ENCODE data around the gene LSAMP.
A peak's percentile ranks its signal among the peaks of the same experiment; 100 is the strongest.

Gene LSAMP

DNA sequence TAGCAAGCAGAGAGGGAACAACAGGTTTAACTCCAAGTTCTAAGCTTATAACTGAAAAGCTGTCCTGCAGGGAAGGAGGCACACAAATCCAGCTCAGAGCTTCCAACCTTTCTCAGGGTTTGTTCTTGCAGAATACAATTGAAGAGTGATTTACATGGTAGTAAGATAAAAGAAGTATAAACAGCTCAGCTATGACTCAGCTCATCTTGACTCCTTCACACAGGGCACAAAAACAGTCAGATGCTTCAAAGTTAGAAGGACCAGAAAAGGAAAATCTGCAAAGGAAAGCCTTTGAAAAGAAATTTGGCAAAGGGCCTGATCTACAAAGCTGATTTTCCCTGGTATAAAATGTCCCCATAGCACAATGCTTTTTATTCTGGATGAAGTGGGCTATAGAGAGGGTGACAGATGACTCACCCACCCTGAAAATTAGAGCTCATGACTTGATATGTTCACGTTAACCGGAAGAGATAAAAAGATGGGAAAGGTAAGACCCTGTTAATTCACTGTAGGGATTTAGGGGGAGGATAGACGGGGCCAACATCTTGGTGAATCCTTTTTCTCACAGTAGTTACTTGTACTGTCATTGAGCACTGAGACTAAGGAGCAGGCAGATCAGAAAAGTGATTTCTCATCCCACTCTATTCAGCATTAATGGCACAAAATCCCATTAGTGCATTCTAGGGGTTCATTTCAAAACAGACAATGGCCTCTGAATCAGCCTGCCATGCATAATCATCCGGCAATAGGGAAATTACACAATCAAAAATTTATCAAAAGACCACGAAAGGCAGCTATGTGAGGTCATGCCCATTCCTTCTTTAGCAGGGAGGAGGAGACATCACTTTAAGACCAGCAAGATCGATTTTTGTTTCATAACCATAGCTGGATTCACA, 678.5 kb downstream of the LSAMP start:
- Histone ChIP-seq H3K79me1 (ENCODE audit: low read length) (no peaks in the 10 kb centered on the region), H4K91ac (ENCODE audit: low read depth, low read length) (no peak overlapping the region), H3K4ac (ENCODE audit: low read depth, low read length) (no peak overlapping the region), H2AK5ac (ENCODE audit: low read length) (no peak overlapping the region), H2AFZ (ENCODE audit: insufficient read depth, low read length, poor library complexity) (no peak overlapping the region), H3K23ac (ENCODE audit: low read length) (no peak overlapping the region), H3K9me3 (ENCODE audit: insufficient read depth, low read depth, low read length) (no peaks in the 10 kb centered on the region), H3K4me2 (ENCODE audit: low read length) (no peak overlapping the region), H3K4me3 (ENCODE audit: low read depth, low read length) (no peak overlapping the region), H4K8ac (ENCODE audit: low read depth, low read length) (no peak overlapping the region), H2BK120ac (ENCODE audit: insufficient read depth, low read length, poor library complexity) (no peak overlapping the region), H4K12ac (ENCODE audit: low read depth, low read length) (no peak overlapping the region), H3K18ac (ENCODE audit: low read length) (no peak overlapping the region), H3K27ac (ENCODE audit: low read depth, low read length) (no peak overlapping the region), H3K27me3 (ENCODE audit: insufficient read depth, low read length) (no peaks in the 10 kb centered on the region), H3K79me2 (ENCODE audit: control insufficient read depth, insufficient read depth, low read length, poor library complexity) (no peaks in the 10 kb centered on the region), H2BK5ac (ENCODE audit: low read depth, low read length, poor library complexity) (no peak overlapping the region), H3K4me1 (ENCODE audit: control insufficient read depth in 1 of 2, insufficient read depth in 2 of 2, low read length in 2 of 2) (peaks cover 0 to 3% of the 10 kb centered on the region in 2 experiments), H2BK12ac (ENCODE audit: low read length) (no peak overlapping the region), H3K9ac (ENCODE audit: low read length) (no peak overlapping the region), H3K36me3 (ENCODE audit: control insufficient read depth in 1 of 2, insufficient read depth in 2 of 2, low read length in 2 of 2) (no peaks in the 10 kb centered on the region), H3K14ac (ENCODE audit: low read length) (no peak overlapping the region)
- WGBS (ENCODE audit: extremely low coverage, insufficient coverage, insufficient read length), result no CpG with 5 or more reads among the region's 6 CpGs
- DNase-seq, result no peak

GRCh38 chr3:115761927-115762305, 683.4 kb downstream of the LSAMP start:
- Histone ChIP-seq H3K4me3 (ENCODE audit: low read depth, low read length) (no peak overlapping the region), H2AFZ (ENCODE audit: insufficient read depth, low read length, poor library complexity) (no peak overlapping the region), H3K27ac (ENCODE audit: low read depth, low read length) (no peak overlapping the region), H3K9me3 (ENCODE audit: insufficient read depth, low read depth, low read length) (no peaks in the 10 kb centered on the region), H4K12ac (ENCODE audit: low read depth, low read length) (no peak overlapping the region), H2BK12ac (ENCODE audit: low read length) (no peak overlapping the region), H3K23ac (ENCODE audit: low read length) (no peak overlapping the region), H3K4me1 (ENCODE audit: control insufficient read depth in 1 of 2, insufficient read depth in 2 of 2, low read length in 2 of 2) (peaks cover 0 to 3% of the 10 kb centered on the region in 2 experiments), H3K79me2 (ENCODE audit: control insufficient read depth, insufficient read depth, low read length, poor library complexity) (no peaks in the 10 kb centered on the region), H3K27me3 (ENCODE audit: insufficient read depth, low read length) (no peaks in the 10 kb centered on the region), H2BK5ac (ENCODE audit: low read depth, low read length, poor library complexity) (no peak overlapping the region), H4K8ac (ENCODE audit: low read depth, low read length) (no peak overlapping the region), H3K79me1 (ENCODE audit: low read length) (no peaks in the 10 kb centered on the region), H2AK5ac (ENCODE audit: low read length) (no peak overlapping the region), H2BK120ac (ENCODE audit: insufficient read depth, low read length, poor library complexity) (no peak overlapping the region), H3K36me3 (ENCODE audit: control insufficient read depth in 1 of 2, insufficient read depth in 2 of 2, low read length in 2 of 2) (no peaks in the 10 kb centered on the region), H4K91ac (ENCODE audit: low read depth, low read length) (no peak overlapping the region), H3K4me2 (ENCODE audit: low read length) (no peak overlapping the region), H3K14ac (ENCODE audit: low read length) (no peak overlapping the region), H3K18ac (ENCODE audit: low read length) (no peak overlapping the region), H3K4ac (ENCODE audit: low read depth, low read length) (no peak overlapping the region), H3K9ac (ENCODE audit: low read length) (no peak overlapping the region)
- no peak for DNase-seq

DNA sequence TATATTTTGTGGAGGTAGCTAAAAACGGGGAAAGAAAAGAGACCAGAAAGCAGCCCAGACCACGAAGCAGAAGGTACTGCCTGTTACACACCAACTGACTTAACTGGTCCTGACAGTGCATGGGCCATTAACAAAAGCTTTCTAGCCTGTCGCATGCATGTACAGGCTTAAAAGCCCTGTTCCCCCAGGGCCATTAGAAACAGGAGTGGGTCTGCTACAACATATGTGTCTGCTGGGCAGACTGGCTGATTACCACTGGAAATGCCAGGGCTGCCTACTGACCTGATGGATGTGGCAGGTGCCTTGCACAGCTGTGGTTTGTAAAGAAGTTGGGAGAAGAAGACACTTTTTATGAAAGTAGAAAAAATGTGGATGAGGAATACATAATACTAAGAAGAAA, 684.6 kb downstream of the LSAMP start:
- Histone ChIP-seq H3K4me1 (ENCODE audit: control insufficient read depth in 1 of 2, insufficient read depth in 2 of 2, low read length in 2 of 2) (peaks cover 0 to 3% of the 10 kb centered on the region in 2 experiments), H3K9me3 (ENCODE audit: insufficient read depth, low read depth, low read length) (no peaks in the 10 kb centered on the region), H3K27ac (ENCODE audit: low read depth, low read length) (no peak overlapping the region), H3K4me2 (ENCODE audit: low read length) (no peak overlapping the region), H3K23ac (ENCODE audit: low read length) (no peak overlapping the region), H3K79me1 (ENCODE audit: low read length) (no peaks in the 10 kb centered on the region), H3K14ac (ENCODE audit: low read length) (no peak overlapping the region), H4K91ac (ENCODE audit: low read depth, low read length) (no peak overlapping the region), H4K8ac (ENCODE audit: low read depth, low read length) (no peak overlapping the region), H3K9ac (ENCODE audit: low read length) (no peak overlapping the region), H3K36me3 (ENCODE audit: control insufficient read depth in 1 of 2, insufficient read depth in 2 of 2, low read length in 2 of 2) (no peaks in the 10 kb centered on the region), H3K4me3 (ENCODE audit: low read depth, low read length) (no peak overlapping the region), H2BK12ac (ENCODE audit: low read length) (no peak overlapping the region), H2BK5ac (ENCODE audit: low read depth, low read length, poor library complexity) (no peak overlapping the region), H3K4ac (ENCODE audit: low read depth, low read length) (no peak overlapping the region), H3K18ac (ENCODE audit: low read length) (no peak overlapping the region), H2AFZ (ENCODE audit: insufficient read depth, low read length, poor library complexity) (no peak overlapping the region), H2BK120ac (ENCODE audit: insufficient read depth, low read length, poor library complexity) (no peak overlapping the region), H3K79me2 (ENCODE audit: control insufficient read depth, insufficient read depth, low read length, poor library complexity) (no peaks in the 10 kb centered on the region), H2AK5ac (ENCODE audit: low read length) (no peak overlapping the region), H4K12ac (ENCODE audit: low read depth, low read length) (no peak overlapping the region), H3K27me3 (ENCODE audit: insufficient read depth, low read length) (no peaks in the 10 kb centered on the region)
- no peak for DNase-seq
- no CpG with 5 or more reads among the region's 3 CpGs for WGBS (ENCODE audit: extremely low coverage, insufficient coverage, insufficient read length)

DNA sequence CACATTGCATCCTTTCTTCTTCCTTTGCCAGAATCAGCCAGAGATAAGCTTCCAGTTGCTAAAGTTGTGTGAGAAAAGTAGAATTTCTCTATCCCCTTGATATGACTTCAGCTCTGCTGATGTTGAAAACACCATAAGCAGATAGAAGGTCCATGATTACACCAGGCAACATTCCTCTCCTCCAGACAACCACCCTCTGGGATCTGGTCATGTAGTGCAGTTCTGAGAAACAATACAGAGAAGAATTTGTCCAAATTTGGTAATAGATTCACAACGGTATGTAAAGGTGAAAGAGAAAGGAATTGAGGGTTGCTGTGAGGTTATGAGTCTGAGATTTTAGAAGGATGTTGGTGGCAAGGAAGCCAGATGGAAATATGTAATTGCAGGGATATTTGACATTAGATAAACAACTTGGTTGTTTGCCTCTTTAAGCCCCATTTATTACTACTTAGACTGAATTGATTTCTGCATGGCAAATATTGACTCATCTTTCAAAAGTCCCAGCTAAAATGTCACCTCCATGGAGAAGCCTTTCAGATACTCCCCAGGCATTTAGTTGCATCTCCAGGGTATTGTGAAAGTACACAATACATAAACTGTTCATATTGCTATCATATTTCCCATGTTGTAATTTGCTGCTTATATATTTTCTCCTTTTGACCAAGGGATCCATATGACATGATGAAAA, 687.1 kb downstream of the LSAMP start:
- Histone ChIP-seq H3K4me1 (ENCODE audit: control insufficient read depth in 1 of 2, insufficient read depth in 2 of 2, low read length in 2 of 2) (peaks cover 0 to 3% of the 10 kb centered on the region in 2 experiments), H3K36me3 (ENCODE audit: control insufficient read depth in 1 of 2, insufficient read depth in 2 of 2, low read length in 2 of 2) (no peaks in the 10 kb centered on the region), H4K8ac (ENCODE audit: low read depth, low read length) (no peak overlapping the region), H3K4me2 (ENCODE audit: low read length) (no peak overlapping the region), H2AFZ (ENCODE audit: insufficient read depth, low read length, poor library complexity) (no peak overlapping the region), H2AK5ac (ENCODE audit: low read length) (no peak overlapping the region), H3K4ac (ENCODE audit: low read depth, low read length) (no peak overlapping the region), H3K79me1 (ENCODE audit: low read length) (no peaks in the 10 kb centered on the region), H3K9ac (ENCODE audit: low read length) (no peak overlapping the region), H3K14ac (ENCODE audit: low read length) (no peak overlapping the region), H3K79me2 (ENCODE audit: control insufficient read depth, insufficient read depth, low read length, poor library complexity) (no peaks in the 10 kb centered on the region), H2BK120ac (ENCODE audit: insufficient read depth, low read length, poor library complexity) (no peak overlapping the region), H3K4me3 (ENCODE audit: low read depth, low read length) (no peak overlapping the region), H2BK12ac (ENCODE audit: low read length) (no peak overlapping the region), H3K27ac (ENCODE audit: low read depth, low read length) (peak overlapping the region; percentile 16), H3K27me3 (ENCODE audit: insufficient read depth, low read length) (no peaks in the 10 kb centered on the region), H3K18ac (ENCODE audit: low read length) (no peak overlapping the region), H4K91ac (ENCODE audit: low read depth, low read length) (no peak overlapping the region), H4K12ac (ENCODE audit: low read depth, low read length) (no peak overlapping the region), H3K23ac (ENCODE audit: low read length) (no peak overlapping the region), H3K9me3 (ENCODE audit: insufficient read depth, low read depth, low read length) (no peaks in the 10 kb centered on the region), H2BK5ac (ENCODE audit: low read depth, low read length, poor library complexity) (no peak overlapping the region)
- WGBS (ENCODE audit: extremely low coverage, insufficient coverage, insufficient read length), result no CpG with 5 or more reads among the region's 1 CpG
- no peak for DNase-seq

Data from trophoblast cell (in vitro differentiated cells and primary cell).